Limb (tissue), 2 donors: Measurements from ENCODE around the gene SCYGR3.
"Not testable (repeated sequence)": the region's sequence is repeated elsewhere in the genome, so short reads cannot be mapped to it uniquely, and the experiment has no call there.

Experiments used
- DNase-seq, 2 donors: peaks; one replicate each; pipeline ENCODE4 v3.0.0-alpha.2; 2016; ENCODE audit errors: extremely low spot score in 2 of 2

SCYGR3 gene

GRCh38 chr2:227613272-227613660 lies 1.4 kb downstream of the SCYGR3 start:
- DNase-seq: no peak

DNA sequence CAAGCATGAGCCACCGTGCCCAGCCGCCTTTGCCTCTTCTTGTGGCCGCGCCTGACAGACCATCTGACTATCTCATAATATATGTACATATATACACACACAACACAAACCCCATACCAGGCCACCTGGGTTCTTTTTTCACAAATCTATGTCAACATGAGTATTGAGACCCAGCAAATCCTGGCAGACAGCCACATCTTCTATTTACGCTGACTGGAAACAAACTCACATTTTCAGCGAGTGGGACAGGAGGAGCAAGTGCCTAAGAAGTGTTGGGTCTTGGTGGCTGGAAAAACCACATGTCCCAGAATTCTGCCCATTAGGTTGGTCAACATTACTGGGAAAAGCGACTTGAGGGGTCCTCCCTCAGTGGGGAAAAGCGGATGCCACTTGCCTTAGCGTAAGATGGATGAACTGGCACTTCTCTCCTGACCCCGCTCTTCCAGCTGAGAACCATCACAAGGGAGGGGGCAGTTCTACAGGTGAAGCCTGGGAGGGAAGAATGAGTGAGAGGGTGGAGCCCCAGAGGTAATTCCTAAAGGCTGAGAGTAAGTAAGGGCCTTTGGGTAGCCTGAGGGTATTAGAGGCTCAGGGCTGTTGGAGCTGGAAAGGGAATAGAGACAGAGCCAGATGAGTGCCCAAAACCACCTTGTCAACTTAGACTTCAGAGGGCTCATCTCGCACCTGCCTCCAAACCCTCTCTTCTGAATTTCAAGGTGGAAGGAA lies 1.9 kb downstream of the SCYGR3 start:
- no peak for DNase-seq

- no peak for DNase-seq
These were observed 4.5 kb downstream of the SCYGR3 start for GRCh38 chr2:227610123-227610522.

GRCh38 chr2:227608561-227609338 lies 5.9 kb downstream of the SCYGR3 start:
- DNase-seq: no peak

GRCh38 chr2:227607941-227608340 lies 6.7 kb downstream of the SCYGR3 start:
- DNase-seq: no peak

DNA sequence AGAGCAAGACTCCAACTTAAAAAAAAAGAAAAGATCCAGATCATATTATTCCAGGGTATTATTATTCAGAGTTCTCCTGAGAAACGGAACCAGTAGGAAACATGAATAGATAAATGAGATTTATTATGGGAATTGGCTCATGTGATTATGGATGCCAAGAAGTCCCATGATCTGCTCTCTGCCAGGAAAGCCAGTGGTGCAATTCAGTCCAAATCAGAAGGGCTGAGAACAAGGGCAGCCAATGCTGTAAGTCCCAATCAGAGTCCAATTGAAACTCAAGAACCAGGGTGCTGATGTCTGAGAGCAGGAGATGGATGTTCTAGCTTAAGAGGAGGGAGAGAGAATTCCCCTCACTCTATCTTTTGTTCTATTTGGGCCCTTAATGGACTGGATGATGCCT lies 8.2 kb downstream of the SCYGR3 start:
- DNase-seq: no peak

- no peak for DNase-seq
These were observed 12.3 kb downstream of the SCYGR3 start for GRCh38 chr2:227602358-227602757.

DNA sequence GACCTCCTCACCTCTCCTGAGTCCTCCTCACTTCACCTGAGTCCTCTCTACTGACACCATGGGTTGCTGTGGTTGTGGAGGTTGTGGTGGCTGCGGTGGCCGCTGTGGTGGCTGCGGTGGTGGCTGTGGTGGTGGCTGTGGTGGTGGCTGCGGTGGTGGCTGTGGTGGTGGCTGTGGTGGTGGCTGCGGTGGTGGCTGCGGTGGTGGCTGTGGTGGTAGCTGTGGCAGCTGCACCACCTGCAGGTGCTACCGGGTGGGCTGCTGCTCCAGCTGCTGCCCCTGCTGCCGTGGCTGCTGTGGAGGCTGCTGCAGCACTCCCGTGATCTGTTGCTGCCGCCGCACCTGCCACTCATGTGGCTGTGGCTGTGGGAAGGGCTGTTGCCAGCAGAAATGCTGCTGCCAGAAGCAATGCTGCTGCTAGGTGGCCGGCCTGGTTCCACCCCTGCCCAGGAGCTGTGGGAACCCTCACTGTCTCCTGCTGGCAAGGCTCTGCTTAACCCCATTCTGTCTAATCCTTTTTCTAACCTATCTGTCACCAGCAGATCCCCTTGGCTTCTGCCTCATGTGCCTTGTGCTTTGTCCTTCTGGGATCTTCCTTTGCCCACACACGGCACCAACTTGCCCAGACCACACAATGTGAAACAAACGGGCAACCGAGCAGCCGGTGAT lies 15.7 kb downstream of the SCYGR3 start, which contains the start of gene SCYGR2:
TSS of gene SCYGR2 (plus strand) at position 59 of the 669 bp plus-strand sequence. CDS start at position 59, 0 bp downstream.
- not testable (repeated sequence) for DNase-seq

DNA sequence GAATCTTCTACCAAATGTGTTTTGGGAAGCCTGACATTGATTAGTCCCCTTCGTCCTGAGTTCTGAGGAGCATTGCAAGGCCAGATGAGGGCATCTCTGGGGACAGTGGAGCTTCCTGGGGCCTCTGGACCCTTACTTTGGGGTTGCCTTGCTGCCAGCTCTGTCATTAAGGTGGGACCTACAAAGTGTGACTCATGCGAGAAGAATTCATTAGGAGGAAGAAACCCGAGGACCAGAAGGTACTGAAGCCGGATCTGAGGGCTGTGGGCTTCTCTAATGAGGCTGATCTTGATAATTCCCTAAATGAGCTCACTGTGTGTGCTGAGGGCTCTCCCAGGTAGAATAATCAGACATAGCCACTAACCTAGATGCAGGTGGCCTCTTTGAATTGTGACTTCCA lies 16.6 kb downstream of the SCYGR3 start:
- no peak for DNase-seq

GRCh38 chr2:227597036-227597435 lies 17.6 kb downstream of the SCYGR3 start:
- no peak for DNase-seq

DNA sequence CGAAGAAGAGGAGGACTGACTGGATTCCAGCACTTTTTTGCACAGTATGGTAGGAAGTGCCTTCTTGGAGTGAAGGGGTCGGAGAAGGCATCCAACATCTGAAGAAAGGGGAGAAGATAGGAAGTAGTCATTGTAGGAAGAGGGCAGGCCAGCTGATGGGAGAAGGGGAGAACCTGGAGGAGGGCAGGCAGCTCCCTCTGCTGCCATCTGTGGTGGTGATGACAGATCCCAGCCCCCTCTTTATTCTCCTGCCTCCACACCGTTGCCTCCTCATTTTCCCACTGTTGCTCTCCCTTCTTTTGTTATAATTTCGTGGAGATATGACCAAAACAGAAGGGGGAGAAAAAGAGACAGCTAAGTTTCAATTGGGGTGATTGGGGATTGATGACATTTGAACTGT lies 18.8 kb downstream of the SCYGR3 start:
- no peak for DNase-seq

- no peak for DNase-seq
These were observed 21.8 kb downstream of the SCYGR3 start for GRCh38 chr2:227592694-227593387.

DNA sequence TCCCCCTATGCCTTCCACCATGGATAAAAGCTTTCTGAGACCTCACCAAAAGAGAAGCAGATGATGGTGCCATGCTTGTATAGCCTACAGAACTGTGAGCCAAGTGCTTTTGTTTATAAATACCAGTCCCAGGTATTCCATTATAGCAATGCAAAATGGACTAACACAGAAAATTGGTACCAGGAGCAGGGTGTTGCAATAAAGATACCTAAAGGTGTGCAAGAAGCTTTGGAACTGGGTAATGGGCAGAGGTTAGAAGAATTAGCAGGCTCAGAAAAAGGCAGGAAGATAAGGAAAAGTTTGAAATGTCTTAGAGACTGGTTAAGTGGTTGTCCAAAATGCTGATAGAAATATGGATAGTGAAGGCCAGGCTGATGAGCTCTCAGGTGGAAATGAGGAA lies 32.3 kb downstream of the SCYGR3 start:
- DNase-seq: no peak

- no peak for DNase-seq
These were observed 34.8 kb downstream of the SCYGR3 start for GRCh38 chr2:227579791-227580190.

GRCh38 chr2:227578642-227579041 lies 36.0 kb downstream of the SCYGR3 start:
- no peak for DNase-seq

DNA sequence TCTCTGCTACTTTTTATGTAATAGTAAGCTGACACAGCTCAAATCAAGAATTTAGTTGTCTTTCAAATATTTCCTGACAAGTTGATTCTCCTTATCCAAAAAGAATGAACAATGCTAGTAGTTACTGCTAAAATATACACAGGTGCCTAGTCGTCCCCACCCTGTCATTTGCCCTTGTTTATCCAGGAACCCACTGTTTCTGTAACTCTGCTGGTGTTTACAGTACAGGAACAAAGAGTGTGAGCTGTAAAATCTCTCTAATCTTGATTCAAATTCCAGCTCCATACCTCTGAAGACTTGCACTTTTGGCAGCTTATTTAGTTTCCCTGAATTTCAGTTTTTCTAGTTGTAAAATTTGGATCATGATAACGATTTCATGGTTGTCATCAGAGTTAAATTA lies 37.1 kb downstream of the SCYGR3 start:
- no peak for DNase-seq

- DNase-seq: no peak
These were observed 37.8 kb downstream of the SCYGR3 start for GRCh38 chr2:227576812-227577211.

GRCh38 chr2:227576110-227576509 lies 38.5 kb downstream of the SCYGR3 start:
- DNase-seq: no peak

GRCh38 chr2:227570615-227571014 lies 44.0 kb downstream of the SCYGR3 start:
- DNase-seq: no peak

- no peak for DNase-seq
These were observed 45.8 kb downstream of the SCYGR3 start for GRCh38 chr2:227568852-227569169.

- no peak for DNase-seq
These were observed 48.6 kb downstream of the SCYGR3 start for GRCh38 chr2:227566012-227566411.

DNA sequence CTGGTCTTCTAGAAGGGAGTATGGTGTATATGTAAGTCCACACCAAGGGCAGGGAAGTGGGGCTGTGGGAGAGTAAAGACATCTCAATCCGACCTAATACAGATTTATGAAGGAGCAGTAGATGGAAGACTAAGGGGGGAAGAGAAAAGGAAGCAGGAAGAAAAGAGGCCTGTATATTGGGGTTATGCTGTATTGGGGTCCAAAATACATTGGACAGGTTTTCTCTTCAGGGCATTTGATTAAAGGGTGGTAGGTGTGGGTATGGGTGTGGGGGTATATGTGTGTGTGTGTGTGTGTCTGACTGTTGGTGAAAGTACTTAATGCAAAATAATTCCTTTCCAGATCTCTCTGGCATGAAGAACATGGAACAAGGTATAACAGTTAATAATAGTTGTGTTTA lies 49.6 kb downstream of the SCYGR3 start:
- DNase-seq: no peak
